NB4 (cell line): Measurements from ENCODE around the gene STAG2.

Experiments used
- DNase-seq: peaks from one replicate; pipeline ENCODE4 v3.0.0; 2010; ENCODE audit warnings: low read depth
- H3K4me3 ChIP-seq: one replicate; pipeline ENCODE4 v1.5.1; 2011; ENCODE audit warnings: mild to moderate bottlenecking, low read depth, low read length, moderate library complexity
- TF ChIP-seq, protein P1 (sequence below): IDR thresholded peaks from 2 replicates; pipeline ENCODE4 v1.6.1; 2011; ENCODE audit warnings: low read depth, low read length
- TF ChIP-seq, protein P2 (sequence below): IDR thresholded peaks from one replicate; pipeline ENCODE4 v1.5.1; 2012; ENCODE audit warnings: low read depth, low read length

The STAG2 gene

DNA sequence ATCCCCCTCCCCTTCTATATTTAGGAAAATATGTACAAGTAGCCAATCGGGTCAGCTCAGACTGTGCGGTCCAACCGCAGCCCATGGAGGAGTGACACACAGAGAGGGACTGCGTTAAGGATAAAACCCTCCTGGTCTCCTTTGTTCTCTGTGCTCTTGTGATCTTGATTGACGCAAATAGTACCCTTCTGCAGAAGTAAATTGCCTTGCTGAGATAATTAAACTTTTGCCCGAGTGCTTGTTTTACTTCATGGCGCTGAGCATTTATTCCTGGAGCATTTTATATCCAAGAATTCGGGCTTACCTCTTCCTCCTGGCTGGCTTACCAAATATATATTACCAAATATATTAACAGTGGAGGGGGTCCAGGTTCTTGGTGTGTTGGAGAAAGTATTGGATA, 184.2 kb downstream of the STAG2 start:
- no peak overlapping the region for H3K4me3 ChIP-seq
- TF ChIP-seq, protein P1, sequence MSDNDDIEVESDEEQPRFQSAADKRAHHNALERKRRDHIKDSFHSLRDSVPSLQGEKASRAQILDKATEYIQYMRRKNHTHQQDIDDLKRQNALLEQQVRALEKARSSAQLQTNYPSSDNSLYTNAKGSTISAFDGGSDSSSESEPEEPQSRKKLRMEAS: no peak
- DNase-seq: no peak

DNA sequence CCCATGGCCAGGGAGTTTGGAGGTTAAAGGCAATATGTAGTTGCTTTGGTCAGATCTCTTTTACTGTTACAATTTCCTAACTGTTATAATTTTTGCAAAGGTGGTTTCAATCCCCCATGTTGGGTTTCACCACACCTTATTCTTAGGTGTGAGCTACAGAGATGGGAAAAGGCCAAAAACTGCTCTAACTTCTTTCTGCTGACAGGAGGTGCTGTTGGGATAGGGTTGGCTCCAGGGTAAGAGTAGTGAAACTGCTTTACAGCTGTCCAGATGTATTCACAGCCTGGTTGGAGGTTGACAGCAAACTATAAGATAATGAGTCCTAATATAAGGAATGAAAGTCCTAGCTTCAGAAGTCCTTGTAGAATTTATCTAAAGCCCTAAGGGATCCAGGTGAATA, 189.7 kb downstream of the STAG2 start:
- TF ChIP-seq, protein P1: no peak
- TF ChIP-seq, protein P2, sequence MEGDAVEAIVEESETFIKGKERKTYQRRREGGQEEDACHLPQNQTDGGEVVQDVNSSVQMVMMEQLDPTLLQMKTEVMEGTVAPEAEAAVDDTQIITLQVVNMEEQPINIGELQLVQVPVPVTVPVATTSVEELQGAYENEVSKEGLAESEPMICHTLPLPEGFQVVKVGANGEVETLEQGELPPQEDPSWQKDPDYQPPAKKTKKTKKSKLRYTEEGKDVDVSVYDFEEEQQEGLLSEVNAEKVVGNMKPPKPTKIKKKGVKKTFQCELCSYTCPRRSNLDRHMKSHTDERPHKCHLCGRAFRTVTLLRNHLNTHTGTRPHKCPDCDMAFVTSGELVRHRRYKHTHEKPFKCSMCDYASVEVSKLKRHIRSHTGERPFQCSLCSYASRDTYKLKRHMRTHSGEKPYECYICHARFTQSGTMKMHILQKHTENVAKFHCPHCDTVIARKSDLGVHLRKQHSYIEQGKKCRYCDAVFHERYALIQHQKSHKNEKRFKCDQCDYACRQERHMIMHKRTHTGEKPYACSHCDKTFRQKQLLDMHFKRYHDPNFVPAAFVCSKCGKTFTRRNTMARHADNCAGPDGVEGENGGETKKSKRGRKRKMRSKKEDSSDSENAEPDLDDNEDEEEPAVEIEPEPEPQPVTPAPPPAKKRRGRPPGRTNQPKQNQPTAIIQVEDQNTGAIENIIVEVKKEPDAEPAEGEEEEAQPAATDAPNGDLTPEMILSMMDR: no peak
- no peak overlapping the region for H3K4me3 ChIP-seq
- DNase-seq: no peak
